ENCODE measurements around the gene MPP7. TPM values are rescaled to one million over a fixed set of nuclear protein-coding genes. Genes with fewer than 3 reads are reported as not detected.
A peak's percentile ranks its signal among the peaks of the same experiment; 100 is the strongest.

MPP7 gene
- total RNA-seq, 4 donors from 2014 or later = 13.1 to 44.8 (median 27.3) TPM

DNA sequence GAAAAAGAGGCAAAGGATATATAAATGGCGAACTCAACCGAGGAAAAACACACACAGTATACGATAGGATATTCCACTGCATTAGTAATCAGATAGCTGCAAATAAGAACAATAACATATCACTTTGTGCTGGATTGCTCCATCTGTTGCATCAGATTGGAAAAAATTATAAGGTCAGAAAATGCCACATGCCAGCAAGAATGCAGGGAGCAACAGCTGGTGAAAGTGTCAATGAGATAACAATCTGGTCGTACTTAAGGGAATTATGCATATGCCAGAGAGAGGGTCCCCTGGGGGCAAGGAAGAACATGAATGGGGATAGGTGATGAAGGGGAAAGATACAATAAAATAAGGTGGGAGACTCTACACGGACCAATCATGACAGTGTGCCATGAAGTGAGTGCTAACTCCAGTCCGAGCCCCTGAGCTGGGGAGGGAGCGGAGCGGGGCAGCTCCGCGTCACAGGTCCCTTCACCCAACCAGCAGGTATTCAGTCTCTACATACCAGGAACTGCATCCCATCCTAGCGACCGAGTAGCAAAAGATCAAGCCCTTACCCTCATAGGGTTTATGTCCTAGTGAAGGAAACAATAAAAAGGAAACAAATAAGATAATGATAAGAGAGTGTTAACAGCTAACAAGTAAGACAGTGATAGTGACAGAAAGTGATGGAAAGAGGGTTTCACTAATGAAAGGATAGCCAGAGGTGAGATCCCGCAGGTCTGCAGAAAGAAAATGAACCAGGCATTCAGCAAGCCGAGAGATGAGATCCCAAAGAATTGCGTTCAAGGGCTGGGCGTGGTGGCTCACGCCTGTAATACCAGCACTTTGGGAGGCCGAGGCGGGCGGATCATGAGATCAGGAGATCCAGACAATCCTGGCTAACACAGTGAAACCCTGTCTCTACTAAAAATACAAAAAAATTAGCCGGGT is 9.4 kb downstream of the MPP7 start:
- DNase-seq = no peak
- WGBS, 2 donors (ENCODE audit: low coverage in 1 of 2) = 83 to 86% methylated on average over 19 to 21 of the region's 21 CpGs
- Histone ChIP-seq H3K9me3 (no peaks in the 10 kb centered on the region), H3K36me3 (no peaks in the 10 kb centered on the region), H3K27me3 (no peaks in the 10 kb centered on the region), H3K4me1 (peaks cover 0 to 23% (median 13%) of the 10 kb centered on the region in 4 donors), H3K27ac (peak overlapping the region in 2 of 4 donors; percentile 18 to 42), H3K4me3 (no peak overlapping the region)
- intact Hi-C loops (cut with DNase I; ENCODE audit: low total_unique reads) (no loop called here), in situ Hi-C loops (cut with MboI; ENCODE audit: low pct_ligation_motif_present in 1 of 4, low pct_unique_long_range_greater_than_20kb in 1 of 4, low sequenced_read_pairs in 3 of 4) (no loop called here)
- no peak for TF ChIP-seq POLR2AphosphoS5 (IDR thresholded peaks at IDR 0.05)
- TF ChIP-seq, protein P1, sequence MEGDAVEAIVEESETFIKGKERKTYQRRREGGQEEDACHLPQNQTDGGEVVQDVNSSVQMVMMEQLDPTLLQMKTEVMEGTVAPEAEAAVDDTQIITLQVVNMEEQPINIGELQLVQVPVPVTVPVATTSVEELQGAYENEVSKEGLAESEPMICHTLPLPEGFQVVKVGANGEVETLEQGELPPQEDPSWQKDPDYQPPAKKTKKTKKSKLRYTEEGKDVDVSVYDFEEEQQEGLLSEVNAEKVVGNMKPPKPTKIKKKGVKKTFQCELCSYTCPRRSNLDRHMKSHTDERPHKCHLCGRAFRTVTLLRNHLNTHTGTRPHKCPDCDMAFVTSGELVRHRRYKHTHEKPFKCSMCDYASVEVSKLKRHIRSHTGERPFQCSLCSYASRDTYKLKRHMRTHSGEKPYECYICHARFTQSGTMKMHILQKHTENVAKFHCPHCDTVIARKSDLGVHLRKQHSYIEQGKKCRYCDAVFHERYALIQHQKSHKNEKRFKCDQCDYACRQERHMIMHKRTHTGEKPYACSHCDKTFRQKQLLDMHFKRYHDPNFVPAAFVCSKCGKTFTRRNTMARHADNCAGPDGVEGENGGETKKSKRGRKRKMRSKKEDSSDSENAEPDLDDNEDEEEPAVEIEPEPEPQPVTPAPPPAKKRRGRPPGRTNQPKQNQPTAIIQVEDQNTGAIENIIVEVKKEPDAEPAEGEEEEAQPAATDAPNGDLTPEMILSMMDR (IDR thresholded peaks at IDR 0.05) = no peak
- no peak for TF ChIP-seq EP300 (IDR thresholded peaks at IDR 0.05; ENCODE audit: low read depth)
- no peak for TF ChIP-seq POLR2A (IDR thresholded peaks at IDR 0.05)

GRCh38 chr10:28291881-28292297 is 11.0 kb downstream of the MPP7 start:
- H3K4me1 ChIP-seq = peaks cover 0 to 22% (median 12%) of the 10 kb centered on the region in 4 donors
- peak overlapping the region in 2 of 4 donors; percentile 4 to 21 for H3K27ac ChIP-seq
- intact Hi-C loops (cut with DNase I; ENCODE audit: low total_unique reads) = no loop called here
- no peak for DNase-seq
- in situ Hi-C loops (cut with MboI; ENCODE audit: low pct_ligation_motif_present in 1 of 4, low pct_unique_long_range_greater_than_20kb in 1 of 4, low sequenced_read_pairs in 3 of 4) = no loop called here
- 57 to 68% methylated on average over 5 of the region's 5 CpGs for WGBS, 2 donors (ENCODE audit: low coverage in 1 of 2)
- no peaks in the 10 kb centered on the region for H3K36me3 ChIP-seq
- H3K27me3 ChIP-seq = no peaks in the 10 kb centered on the region
- TF ChIP-seq POLR2A (IDR thresholded peaks at IDR 0.05) (no peak), EP300 (IDR thresholded peaks at IDR 0.05; ENCODE audit: low read depth) (no peak), POLR2AphosphoS5 (IDR thresholded peaks at IDR 0.05) (no peak)
- TF ChIP-seq, protein P1 (IDR thresholded peaks at IDR 0.05) = no peak
- H3K9me3 ChIP-seq = no peaks in the 10 kb centered on the region
- H3K4me3 ChIP-seq = no peak overlapping the region

DNA sequence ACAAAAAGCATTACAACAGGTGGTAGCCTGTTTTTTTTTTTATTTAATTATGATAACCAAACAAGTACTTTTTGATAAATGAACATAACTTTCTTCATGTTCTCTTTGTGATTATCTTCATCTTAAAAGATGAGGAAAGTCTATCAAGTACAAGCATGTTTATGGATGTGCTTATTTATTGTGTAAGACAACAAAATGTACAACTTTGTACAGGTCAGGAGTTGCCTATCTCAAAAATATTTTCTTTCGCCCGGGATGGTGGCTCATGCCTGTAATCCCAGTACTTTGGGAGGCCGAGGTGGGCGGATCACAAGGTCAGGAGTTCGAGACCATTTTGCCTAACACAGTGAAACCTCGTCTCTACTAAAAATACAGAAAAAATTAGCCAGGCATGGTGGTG is 17.0 kb downstream of the MPP7 start:
- no peaks in the 10 kb centered on the region for H3K36me3 ChIP-seq
- H3K9me3 ChIP-seq = no peaks in the 10 kb centered on the region
- intact Hi-C loops (cut with DNase I; ENCODE audit: low total_unique reads) (no loop called here), in situ Hi-C loops (cut with MboI; ENCODE audit: low pct_ligation_motif_present in 1 of 4, low pct_unique_long_range_greater_than_20kb in 1 of 4, low sequenced_read_pairs in 3 of 4) (no loop called here)
- TF ChIP-seq EP300 (IDR thresholded peaks at IDR 0.05; ENCODE audit: low read depth) (no peak), POLR2A (IDR thresholded peaks at IDR 0.05) (no peak), POLR2AphosphoS5 (IDR thresholded peaks at IDR 0.05) (no peak)
- TF ChIP-seq, protein P1 (IDR thresholded peaks at IDR 0.05) = no peak
- H3K4me1 ChIP-seq = peaks cover 0 to 7% (median 2%) of the 10 kb centered on the region in 4 donors
- 93 to 100% methylated on average over 1 to 6 of the region's 6 CpGs for WGBS, 2 donors (ENCODE audit: low coverage in 1 of 2)
- H3K27ac ChIP-seq = no peak overlapping the region
- no peaks in the 10 kb centered on the region for H3K27me3 ChIP-seq
- H3K4me3 ChIP-seq = no peak overlapping the region
- no peak for DNase-seq

DNA sequence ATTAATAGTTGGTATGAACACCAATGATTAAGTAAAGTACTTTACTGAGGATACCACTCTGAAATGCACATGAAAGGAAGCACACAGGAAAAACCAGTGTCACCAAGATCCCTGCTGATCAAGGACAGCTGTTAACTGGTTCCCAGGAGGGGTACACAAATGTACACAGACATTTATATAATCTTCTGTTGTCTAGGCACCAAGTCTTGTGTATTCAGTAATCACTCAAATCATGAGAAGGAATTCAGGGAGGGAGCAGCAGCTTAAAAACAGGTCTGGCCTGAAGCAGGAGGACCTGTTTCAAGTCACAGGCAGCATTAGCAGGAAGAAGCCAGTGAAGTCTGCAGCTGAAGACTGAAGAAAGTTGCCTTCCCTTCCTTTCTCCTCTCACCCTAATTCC is 18.7 kb downstream of the MPP7 start:
- in situ Hi-C loops (cut with MboI; ENCODE audit: low pct_ligation_motif_present in 1 of 4, low pct_unique_long_range_greater_than_20kb in 1 of 4, low sequenced_read_pairs in 3 of 4) = no loop called here
- TF ChIP-seq POLR2AphosphoS5 (IDR thresholded peaks at IDR 0.05) (no peak), POLR2A (IDR thresholded peaks at IDR 0.05) (no peak), EP300 (IDR thresholded peaks at IDR 0.05; ENCODE audit: low read depth) (no peak)
- TF ChIP-seq, protein P1 (IDR thresholded peaks at IDR 0.05) = no peak
- DNase-seq = no peak

More for the DNA sequence above, 18.7 kb downstream of the MPP7 start:
- Histone ChIP-seq H3K9me3 (no peaks in the 10 kb centered on the region), H3K36me3 (no peaks in the 10 kb centered on the region), H3K4me3 (no peak overlapping the region), H3K27ac (no peak overlapping the region), H3K27me3 (no peaks in the 10 kb centered on the region), H3K4me1 (peaks cover 0 to 8% (median 4%) of the 10 kb centered on the region in 4 donors)
- intact Hi-C loops (cut with DNase I; ENCODE audit: low total_unique reads) = no loop called here

Data from transverse colon (tissue), 4 donors.